Stimulated activated naive B cell treated with anti-CD40 and anti-IgM and Interleukin-4, amounts not matched to agents 10 μg/mL and 1 μg/mL and 100 μg/mL, for 72 hours (primary cell): Measurements from ENCODE around the gene MAP2K3.

Experiments used
- ATAC-seq, 2 donors: fragments of 150-1000 bp; cut with Tn5 transposase; replicated peaks; 2 replicates each; pipeline ENCODE4 v1.10.0; 2021; ENCODE audit warnings: moderate library complexity in 1 of 2
- DNase-seq: peaks from one replicate; pipeline ENCODE4 v3.0.0; 2021
- H3K27ac Mint-ChIP-seq: one replicate; pipeline ENCODE4 v1.8.0; 2022; ENCODE audit warnings: mild to moderate bottlenecking, mixed read lengths
- H3K27me3 Mint-ChIP-seq, 2 donors: one replicate each; pipeline ENCODE4 v1.8.0; 2022; ENCODE audit warnings: mixed read lengths in 2 of 2
- H3K36me3 Mint-ChIP-seq, 2 donors: one replicate each; pipeline ENCODE4 v1.8.0; 2022; ENCODE audit warnings: mixed read lengths in 2 of 2, mild to moderate bottlenecking in 1 of 2
- H3K4me1 Mint-ChIP-seq, 2 donors: one replicate each; pipeline ENCODE4 v1.8.0; 2022; ENCODE audit warnings: mixed read lengths in 2 of 2, mild to moderate bottlenecking in 1 of 2
- H3K4me3 Mint-ChIP-seq, 2 donors: one replicate each; pipeline ENCODE4 v1.8.0; 2022; ENCODE audit warnings: mild to moderate bottlenecking in 2 of 2, mixed read lengths in 2 of 2, moderate library complexity in 1 of 2
- H3K9me3 Mint-ChIP-seq, 2 donors: one replicate each; pipeline ENCODE4 v1.8.0; 2022; ENCODE audit warnings: mixed read lengths in 2 of 2, mild to moderate bottlenecking in 1 of 2

MAP2K3 gene

GRCh38 chr17:21362331-21362931 lies 77.9 kb downstream of the MAP2K3 start:
- Mint-ChIP-seq H3K4me1 (peaks cover 0 to 2% of the 10 kb centered on the region in 2 donors), H3K4me3 (no peak overlapping the region), H3K9me3 (no peaks in the 10 kb centered on the region), H3K27me3 (no peaks in the 10 kb centered on the region), H3K27ac (no peak overlapping the region), H3K36me3 (no peaks in the 10 kb centered on the region)
- DNase-seq = no peak
- ATAC-seq = no peak

- Mint-ChIP-seq H3K27ac (no peak overlapping the region), H3K9me3 (no peaks in the 10 kb centered on the region), H3K4me1 (peaks cover 6 to 7% of the 10 kb centered on the region in 2 donors), H3K36me3 (no peaks in the 10 kb centered on the region), H3K4me3 (no peak overlapping the region), H3K27me3 (peaks cover 6% of the 10 kb centered on the region in 2 donors)
- ATAC-seq (no peak), DNase-seq (no peak)
Measured at GRCh38 chr17:21363776-21364642, 79.5 kb downstream of the MAP2K3 start.
